ENCODE measurements around the gene LMNA. TPM values are rescaled to one million over a fixed set of nuclear protein-coding genes. Genes with fewer than 3 reads are reported as not detected.

The LMNA gene
- polyA plus RNA-seq, 1 experiment: 840 TPM

DNA sequence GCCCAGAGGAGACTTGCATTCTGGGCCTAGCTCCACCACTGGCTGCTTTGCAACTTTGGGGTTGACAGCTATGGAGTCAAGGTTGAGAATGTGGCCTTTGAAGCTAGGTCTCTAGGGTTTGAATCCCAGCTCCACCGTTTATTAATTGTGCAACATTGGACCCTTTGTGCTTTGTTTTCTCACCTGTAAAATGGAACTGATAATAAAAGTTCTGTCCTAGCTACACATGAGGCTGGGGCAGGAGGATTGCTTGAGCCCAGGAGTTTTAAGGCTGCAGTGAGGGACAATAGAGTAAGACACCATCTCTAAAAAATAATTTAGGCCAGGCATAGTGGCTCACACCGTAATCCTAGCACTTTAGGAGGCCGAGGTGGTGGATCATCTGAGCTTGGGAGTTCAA lies 15.2 kb upstream of the LMNA start:
- Histone ChIP-seq H3K36me3 (ENCODE audit: control insufficient read depth, insufficient read depth, low read length) (no peaks in the 10 kb centered on the region; the same call in 1 of the 2 replicates), H3K27me3 (ENCODE audit: control insufficient read depth, insufficient read depth, low read length) (no peaks in the 10 kb centered on the region), H3K4me3 (ENCODE audit: low read depth, low read length) (no peak overlapping the region)
- no peak for DNase-seq (ENCODE audit: low read depth)
- TF ChIP-seq CTCF (IDR thresholded peaks at IDR 0.05; ENCODE audit: insufficient read depth, low read depth, low read length): no peak
- POLR2A ChIA-PET: no interaction called here
- CTCF ChIA-PET: interaction anchor here (0.7 to 27.9 kb wide), 5 partner anchors 8 to 183 kb away, joined by 3 to 983 read pairs (median 10); partner anchors contain the start of gene LMNA

DNA sequence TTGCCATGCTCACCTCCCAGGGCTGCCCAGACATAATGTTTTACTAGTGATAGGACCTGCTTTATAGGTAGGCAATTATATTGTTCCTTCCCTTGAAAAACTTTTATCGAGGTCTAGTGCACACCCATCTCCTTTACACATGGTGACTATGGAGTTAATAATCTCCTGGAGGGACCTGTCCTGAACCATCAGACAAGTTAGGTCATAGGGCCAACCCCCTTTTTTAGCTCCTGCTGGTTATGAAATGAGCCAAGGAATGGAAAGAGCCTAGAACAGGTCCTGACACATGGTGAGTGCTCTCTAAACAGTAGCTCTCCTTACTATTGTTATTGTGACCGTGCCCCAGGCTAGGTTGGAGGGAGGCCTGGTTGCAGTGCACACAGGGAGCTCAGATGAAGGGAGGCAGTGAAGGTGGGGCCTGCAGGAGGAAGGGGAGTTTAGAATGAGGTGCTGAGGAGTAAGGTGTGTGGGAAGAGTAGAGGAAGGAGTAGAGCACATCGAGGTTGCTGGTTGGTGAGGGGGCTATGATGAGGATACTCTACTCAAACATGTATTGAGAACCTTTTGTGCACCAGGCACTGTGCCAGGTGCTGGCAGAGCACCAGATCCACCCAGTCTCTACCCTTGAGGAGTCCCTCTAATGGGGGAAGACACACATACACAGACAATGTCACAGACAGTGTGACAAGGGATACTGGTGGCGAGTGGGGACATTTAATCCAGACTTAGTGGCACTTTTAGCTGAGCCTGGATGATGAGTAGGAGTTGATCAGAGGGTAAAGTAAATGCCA lies 14.1 kb upstream of the LMNA start:
- POLR2A ChIA-PET: no interaction called here
- no peak for TF ChIP-seq CTCF (IDR thresholded peaks at IDR 0.05; ENCODE audit: insufficient read depth, low read depth, low read length)
- Histone ChIP-seq H3K27me3 (ENCODE audit: control insufficient read depth, insufficient read depth, low read length) (no peaks in the 10 kb centered on the region), H3K36me3 (ENCODE audit: control insufficient read depth, insufficient read depth, low read length) (no peaks in the 10 kb centered on the region; the same call in 1 of the 2 replicates), H3K4me3 (ENCODE audit: low read depth, low read length) (no peak overlapping the region)
- DNase-seq (ENCODE audit: low read depth): no peak
- CTCF ChIA-PET: interaction anchor here (0.7 to 27.9 kb wide), 5 partner anchors 9 to 125 kb away, joined by 3 to 983 read pairs (median 10); partner anchors contain the start of gene LMNA

- Histone ChIP-seq H3K36me3 (ENCODE audit: control insufficient read depth, insufficient read depth, low read length) (no peaks in the 10 kb centered on the region), H3K27me3 (ENCODE audit: control insufficient read depth, insufficient read depth, low read length) (no peaks in the 10 kb centered on the region), H3K4me3 (ENCODE audit: low read depth, low read length) (no peak overlapping the region)
- ChIA-PET POLR2A (interaction anchor here (0.6 to 1.1 kb wide), 3 partner anchors 16 to 124 kb away, joined by 4 to 8 read pairs (median 4); partner anchors contain the start of gene ARHGEF2), CTCF (interaction anchor here (0.6 to 27.9 kb wide), 4 partner anchors 8 to 123 kb away, joined by 3 to 983 read pairs (median 5); partner anchors contain the start of gene LMNA)
- no peak for DNase-seq (ENCODE audit: low read depth)
- no peak for TF ChIP-seq CTCF (IDR thresholded peaks at IDR 0.05; ENCODE audit: insufficient read depth, low read depth, low read length)
Measured at GRCh38 chr1:156101880-156102279, 12.6 kb upstream of the LMNA start.

- ChIA-PET POLR2A (interaction anchor here (0.5 to 1.5 kb wide), 7 partner anchors 14 to 309 kb away, joined by 3 to 12 read pairs (median 7); partner anchors contain the start of gene ARHGEF2), CTCF (interaction anchor here (0.6 to 27.9 kb wide), 5 partner anchors 9 to 122 kb away, joined by 3 to 983 read pairs (median 6); partner anchors contain the start of gene LMNA)
- Histone ChIP-seq H3K36me3 (ENCODE audit: control insufficient read depth, insufficient read depth, low read length) (no peaks in the 10 kb centered on the region), H3K27me3 (ENCODE audit: control insufficient read depth, insufficient read depth, low read length) (no peaks in the 10 kb centered on the region), H3K4me3 (ENCODE audit: low read depth, low read length) (no peak overlapping the region)
- DNase-seq (ENCODE audit: low read depth): no peak
- TF ChIP-seq CTCF (IDR thresholded peaks at IDR 0.05; ENCODE audit: insufficient read depth, low read depth, low read length): no peak
Measured at GRCh38 chr1:156102633-156103511, 11.6 kb upstream of the LMNA start.

Data from BJ (cell line).